Measurements from ENCODE around the gene CEP112.

Gene CEP112

DNA sequence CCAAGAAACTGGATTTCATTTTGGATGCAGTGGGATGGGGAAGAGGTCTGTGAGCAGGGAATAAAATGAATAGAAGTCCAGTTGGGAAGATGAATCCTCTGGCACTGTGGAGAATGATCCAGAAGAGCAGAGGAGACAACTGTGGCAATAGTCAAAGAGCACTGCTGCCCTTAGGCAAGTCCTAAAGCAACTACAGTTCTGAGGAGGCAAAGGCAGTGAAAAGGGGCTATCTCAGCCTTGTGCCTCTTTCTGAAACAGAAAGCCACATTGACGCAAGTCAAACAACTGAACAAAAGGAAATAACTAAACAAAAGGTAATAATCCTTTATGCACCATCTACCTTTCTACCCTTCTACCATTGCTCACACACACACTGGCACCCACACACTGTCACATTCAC, 392.5 kb downstream of the CEP112 start:
- Histone ChIP-seq H3K4me3 (ENCODE audit: insufficient read depth, low read length, poor library complexity, severe bottlenecking) (no peak overlapping the region), H3K79me2 (ENCODE audit: insufficient read depth, low read length) (no peaks in the 10 kb centered on the region), H3F3A (ENCODE audit: insufficient read depth) (no peaks in the 10 kb centered on the region), H3K9ac (ENCODE audit: low read length) (no peak overlapping the region), H3K4me2 (ENCODE audit: low read depth, low read length, poor library complexity, severe bottlenecking) (no peak overlapping the region), H3K9me2 (replicated peaks; ENCODE audit: insufficient read depth, low read length) (no peaks in the 10 kb centered on the region), H3K27me3 (ENCODE audit: low read length) (no peaks in the 10 kb centered on the region), H3K27ac (ENCODE audit: low read depth, low read length) (no peak overlapping the region), H3K9me3 (ENCODE audit: insufficient read depth, low read length) (peaks cover 12% of the 10 kb centered on the region; the same call in 1 of the 2 replicates), H2AFZ (ENCODE audit: low read depth, low read length, severe bottlenecking) (no peak overlapping the region), H4K20me1 (ENCODE audit: low read depth, low read length) (no peaks in the 10 kb centered on the region), H3K36me3 (ENCODE audit: low read length) (no peaks in the 10 kb centered on the region)
- TF ChIP-seq, protein P1, sequence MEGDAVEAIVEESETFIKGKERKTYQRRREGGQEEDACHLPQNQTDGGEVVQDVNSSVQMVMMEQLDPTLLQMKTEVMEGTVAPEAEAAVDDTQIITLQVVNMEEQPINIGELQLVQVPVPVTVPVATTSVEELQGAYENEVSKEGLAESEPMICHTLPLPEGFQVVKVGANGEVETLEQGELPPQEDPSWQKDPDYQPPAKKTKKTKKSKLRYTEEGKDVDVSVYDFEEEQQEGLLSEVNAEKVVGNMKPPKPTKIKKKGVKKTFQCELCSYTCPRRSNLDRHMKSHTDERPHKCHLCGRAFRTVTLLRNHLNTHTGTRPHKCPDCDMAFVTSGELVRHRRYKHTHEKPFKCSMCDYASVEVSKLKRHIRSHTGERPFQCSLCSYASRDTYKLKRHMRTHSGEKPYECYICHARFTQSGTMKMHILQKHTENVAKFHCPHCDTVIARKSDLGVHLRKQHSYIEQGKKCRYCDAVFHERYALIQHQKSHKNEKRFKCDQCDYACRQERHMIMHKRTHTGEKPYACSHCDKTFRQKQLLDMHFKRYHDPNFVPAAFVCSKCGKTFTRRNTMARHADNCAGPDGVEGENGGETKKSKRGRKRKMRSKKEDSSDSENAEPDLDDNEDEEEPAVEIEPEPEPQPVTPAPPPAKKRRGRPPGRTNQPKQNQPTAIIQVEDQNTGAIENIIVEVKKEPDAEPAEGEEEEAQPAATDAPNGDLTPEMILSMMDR (IDR thresholded peaks at IDR 0.05; ENCODE audit: insufficient read depth, low read length, poor library complexity, severe bottlenecking): no peak
- TF ChIP-seq EZH2phosphoT487 (conservative IDR thresholded peaks at IDR 0.05; ENCODE audit: low read length): no peak

DNA sequence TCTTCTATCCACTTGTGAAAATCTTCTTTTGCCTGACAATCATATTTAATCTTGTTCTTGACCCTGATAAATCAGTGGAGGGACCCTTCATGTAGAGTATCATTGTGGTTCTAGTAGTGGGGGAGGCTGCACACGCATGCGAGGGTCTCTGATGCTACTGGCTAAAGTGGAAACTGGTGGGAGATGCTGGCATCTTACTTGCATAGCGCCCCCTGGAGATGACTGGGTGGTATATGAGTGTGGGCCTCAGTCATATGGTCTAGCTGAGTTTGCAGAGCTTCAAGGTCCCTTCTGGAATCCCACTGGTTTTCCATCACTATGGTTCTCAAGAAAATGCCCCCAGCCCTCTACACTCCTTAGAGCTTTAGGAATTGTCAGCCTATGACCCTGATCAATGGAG, 394.1 kb downstream of the CEP112 start:
- no peak overlapping the region for H3K27ac ChIP-seq (ENCODE audit: low read depth, low read length)
- no peaks in the 10 kb centered on the region for H3F3A ChIP-seq (ENCODE audit: insufficient read depth)
- H3K9ac ChIP-seq (ENCODE audit: low read length): no peak overlapping the region
- no peaks in the 10 kb centered on the region for H3K9me2 ChIP-seq (replicated peaks; ENCODE audit: insufficient read depth, low read length)
- H4K20me1 ChIP-seq (ENCODE audit: low read depth, low read length): no peaks in the 10 kb centered on the region
- H3K27me3 ChIP-seq (ENCODE audit: low read length): no peaks in the 10 kb centered on the region
- peaks cover 12% of the 10 kb centered on the region; the same call in 1 of the 2 replicates for H3K9me3 ChIP-seq (ENCODE audit: insufficient read depth, low read length)
- H3K36me3 ChIP-seq (ENCODE audit: low read length): no peaks in the 10 kb centered on the region
- TF ChIP-seq EZH2phosphoT487 (conservative IDR thresholded peaks at IDR 0.05; ENCODE audit: low read length): no peak
- TF ChIP-seq, protein P1 (IDR thresholded peaks at IDR 0.05; ENCODE audit: insufficient read depth, low read length, poor library complexity, severe bottlenecking): peak; percentile 24
- no peak overlapping the region for H3K4me3 ChIP-seq (ENCODE audit: insufficient read depth, low read length, poor library complexity, severe bottlenecking)
- no peak overlapping the region for H2AFZ ChIP-seq (ENCODE audit: low read depth, low read length, severe bottlenecking)
- no peak overlapping the region for H3K4me2 ChIP-seq (ENCODE audit: low read depth, low read length, poor library complexity, severe bottlenecking)
- H3K79me2 ChIP-seq (ENCODE audit: insufficient read depth, low read length): no peaks in the 10 kb centered on the region

DNA sequence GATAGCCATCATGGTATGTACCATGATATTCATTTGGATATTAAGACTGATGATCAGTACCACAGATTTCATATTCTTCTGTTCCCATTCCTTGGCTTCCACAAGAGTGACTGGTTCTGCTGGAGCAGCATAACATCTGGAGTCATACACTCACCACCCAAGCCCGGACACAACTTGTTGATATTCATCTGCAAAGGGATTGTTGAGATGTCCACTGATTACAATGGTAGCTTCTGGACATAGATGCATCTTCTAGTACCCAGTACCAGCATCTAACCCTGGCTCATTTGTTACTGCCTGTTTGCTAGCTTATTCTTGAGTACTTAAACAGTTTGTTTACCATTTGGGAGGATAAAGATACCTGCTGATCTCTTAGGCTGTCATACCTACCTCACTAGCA, 394.8 kb downstream of the CEP112 start:
- Histone ChIP-seq H3F3A (ENCODE audit: insufficient read depth) (no peaks in the 10 kb centered on the region), H3K79me2 (ENCODE audit: insufficient read depth, low read length) (no peaks in the 10 kb centered on the region)

More for the DNA sequence above, 394.8 kb downstream of the CEP112 start:
- no peak overlapping the region for H3K9ac ChIP-seq (ENCODE audit: low read length)
- H3K9me3 ChIP-seq (ENCODE audit: insufficient read depth, low read length): peaks cover 12% of the 10 kb centered on the region; the same call in 1 of the 2 replicates
- TF ChIP-seq EZH2phosphoT487 (conservative IDR thresholded peaks at IDR 0.05; ENCODE audit: low read length): no peak
- TF ChIP-seq, protein P1 (IDR thresholded peaks at IDR 0.05; ENCODE audit: insufficient read depth, low read length, poor library complexity, severe bottlenecking): no peak
- no peak overlapping the region for H3K27ac ChIP-seq (ENCODE audit: low read depth, low read length)
- no peaks in the 10 kb centered on the region for H3K36me3 ChIP-seq (ENCODE audit: low read length)
- no peaks in the 10 kb centered on the region for H3K27me3 ChIP-seq (ENCODE audit: low read length)
- H3K9me2 ChIP-seq (replicated peaks; ENCODE audit: insufficient read depth, low read length): no peaks in the 10 kb centered on the region
- no peaks in the 10 kb centered on the region for H4K20me1 ChIP-seq (ENCODE audit: low read depth, low read length)
- H2AFZ ChIP-seq (ENCODE audit: low read depth, low read length, severe bottlenecking): no peak overlapping the region
- no peak overlapping the region for H3K4me2 ChIP-seq (ENCODE audit: low read depth, low read length, poor library complexity, severe bottlenecking)
- H3K4me3 ChIP-seq (ENCODE audit: insufficient read depth, low read length, poor library complexity, severe bottlenecking): no peak overlapping the region

Measured in SU-DHL-6 (cell line).